Measurements from ENCODE around the gene NPFF.

The NPFF gene

DNA sequence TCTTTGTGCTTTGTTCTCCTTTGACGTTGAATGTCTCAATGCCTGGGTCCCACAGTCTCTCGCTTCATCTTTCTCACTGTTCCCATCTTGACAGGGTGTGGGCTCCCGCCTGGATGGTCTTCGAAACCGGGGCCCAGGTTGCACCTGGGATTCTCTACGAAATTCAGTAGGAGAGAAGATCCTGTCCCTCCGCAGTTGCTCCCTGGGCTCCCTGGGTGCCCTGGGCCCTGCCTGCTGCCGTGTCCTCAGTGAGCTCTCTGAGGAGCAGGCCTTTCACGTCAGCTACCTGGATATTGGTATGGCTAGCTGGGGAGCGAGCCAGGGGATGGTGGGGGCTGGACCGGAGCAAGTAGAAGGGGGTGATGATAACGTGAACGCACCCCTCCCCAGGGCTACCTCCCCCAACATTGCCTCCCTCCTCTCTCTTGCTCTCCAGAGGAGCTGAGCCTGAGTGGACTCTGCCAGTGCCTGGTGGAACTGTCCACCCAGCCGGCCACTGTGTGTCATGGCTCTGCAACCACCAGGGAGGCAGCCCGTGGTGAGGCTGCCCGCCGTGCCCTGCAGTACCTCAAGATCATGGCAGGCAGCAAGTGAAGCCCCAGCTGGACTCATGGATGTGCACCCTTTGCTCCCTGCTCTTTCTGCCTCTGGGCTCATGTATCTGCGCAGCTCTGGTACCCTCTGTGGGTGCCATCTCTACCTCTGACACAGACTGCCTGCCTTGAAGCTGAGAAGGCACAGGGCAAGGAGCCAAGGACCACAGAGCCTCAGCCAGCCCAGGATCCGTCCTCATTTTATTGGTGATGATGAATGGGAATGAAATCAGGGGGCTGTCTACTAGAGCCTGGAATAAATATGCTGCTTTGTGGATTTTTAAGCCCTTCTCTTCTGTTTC lies 1.5 kb downstream of the NPFF start:
- no peaks in the 10 kb centered on the region for H3K27me3 Mint-ChIP-seq (ENCODE audit: low read depth)
- no peak overlapping the region for H3K4me3 Mint-ChIP-seq
- H3K36me3 Mint-ChIP-seq (ENCODE audit: low read depth), result peaks cover 11% of the 10 kb centered on the region
- peaks cover 15% of the 10 kb centered on the region for H3K4me1 Mint-ChIP-seq (ENCODE audit: low read depth)
- H3K9me3 Mint-ChIP-seq, result no peaks in the 10 kb centered on the region
- peak overlapping the region; percentile 12 for H3K27ac Mint-ChIP-seq
- DNase-seq (ENCODE audit: low spot score), result no peak

DNA sequence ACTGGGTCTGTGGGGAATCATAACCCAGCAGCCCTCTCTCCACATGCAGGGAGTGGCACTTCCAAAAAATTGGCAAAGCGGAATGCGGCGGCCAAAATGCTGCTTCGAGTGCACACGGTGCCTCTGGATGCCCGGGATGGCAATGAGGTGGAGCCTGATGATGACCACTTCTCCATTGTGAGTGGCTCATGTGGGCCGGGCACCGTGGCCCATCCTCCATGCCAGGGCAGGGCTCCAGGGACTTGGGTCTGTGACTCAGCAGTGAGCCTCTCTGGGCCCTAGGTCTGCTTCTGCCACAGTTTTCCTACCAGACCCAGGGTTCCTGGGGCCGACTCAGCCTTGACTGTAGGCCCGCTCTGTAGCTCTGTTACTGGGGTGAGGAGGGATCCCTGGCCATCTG lies 2.2 kb downstream of the NPFF start:
- Mint-ChIP-seq H3K4me1 (ENCODE audit: low read depth) (peaks cover 17% of the 10 kb centered on the region), H3K4me3 (no peak overlapping the region), H3K27ac (no peak overlapping the region), H3K27me3 (ENCODE audit: low read depth) (no peaks in the 10 kb centered on the region), H3K36me3 (ENCODE audit: low read depth) (peaks cover 11% of the 10 kb centered on the region), H3K9me3 (no peaks in the 10 kb centered on the region)
- DNase-seq (ENCODE audit: low spot score), result no peak

DNA sequence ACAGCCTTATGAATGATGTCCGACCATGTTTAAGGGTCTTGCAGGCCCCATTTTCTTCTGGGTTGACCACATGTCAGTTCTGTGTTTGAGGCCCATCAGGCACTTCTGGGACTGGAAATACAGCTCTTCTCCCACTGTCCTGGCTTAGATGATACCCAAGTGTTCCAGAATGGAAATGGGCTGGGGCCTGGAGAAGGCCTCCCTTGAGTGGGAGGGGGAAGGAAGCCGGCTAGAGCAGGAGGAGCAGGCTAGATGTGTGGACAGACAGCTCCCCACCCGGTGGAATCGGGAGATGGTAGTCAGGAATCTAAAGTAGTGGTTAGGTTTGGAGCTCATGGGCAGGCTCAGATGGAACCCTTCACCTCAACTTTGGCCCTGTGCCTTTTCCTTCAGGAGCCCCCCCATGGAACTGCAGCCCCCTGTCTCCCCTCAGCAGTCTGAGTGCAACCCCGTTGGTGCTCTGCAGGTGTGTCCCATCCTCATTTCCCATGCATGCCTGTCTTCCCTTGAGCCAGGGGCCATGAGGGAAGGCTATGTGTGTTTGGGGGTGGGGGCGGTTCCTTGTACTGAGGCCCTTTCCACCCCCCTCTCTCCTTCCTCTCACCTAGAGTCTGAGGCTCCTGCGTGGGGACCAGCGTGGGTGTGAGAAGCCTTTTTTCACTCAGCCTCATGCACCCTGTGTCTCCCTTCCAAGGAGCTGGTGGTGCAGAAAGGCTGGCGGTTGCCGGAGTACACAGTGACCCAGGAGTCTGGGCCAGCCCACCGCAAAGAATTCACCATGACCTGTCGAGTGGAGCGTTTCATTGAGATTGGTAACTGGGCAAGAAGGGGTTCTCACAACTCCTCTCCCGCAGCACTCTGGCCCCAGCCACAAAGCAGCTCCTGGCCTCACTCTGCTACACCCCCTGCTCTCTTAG lies 3.0 kb downstream of the NPFF start:
- no peak overlapping the region for H3K4me3 Mint-ChIP-seq
- peaks cover 20% of the 10 kb centered on the region for H3K4me1 Mint-ChIP-seq (ENCODE audit: low read depth)
- peaks cover 11% of the 10 kb centered on the region for H3K36me3 Mint-ChIP-seq (ENCODE audit: low read depth)
- H3K27me3 Mint-ChIP-seq (ENCODE audit: low read depth), result no peaks in the 10 kb centered on the region
- no peaks in the 10 kb centered on the region for H3K9me3 Mint-ChIP-seq
- no peak overlapping the region for H3K27ac Mint-ChIP-seq
- DNase-seq (ENCODE audit: low spot score), result no peak

DNA sequence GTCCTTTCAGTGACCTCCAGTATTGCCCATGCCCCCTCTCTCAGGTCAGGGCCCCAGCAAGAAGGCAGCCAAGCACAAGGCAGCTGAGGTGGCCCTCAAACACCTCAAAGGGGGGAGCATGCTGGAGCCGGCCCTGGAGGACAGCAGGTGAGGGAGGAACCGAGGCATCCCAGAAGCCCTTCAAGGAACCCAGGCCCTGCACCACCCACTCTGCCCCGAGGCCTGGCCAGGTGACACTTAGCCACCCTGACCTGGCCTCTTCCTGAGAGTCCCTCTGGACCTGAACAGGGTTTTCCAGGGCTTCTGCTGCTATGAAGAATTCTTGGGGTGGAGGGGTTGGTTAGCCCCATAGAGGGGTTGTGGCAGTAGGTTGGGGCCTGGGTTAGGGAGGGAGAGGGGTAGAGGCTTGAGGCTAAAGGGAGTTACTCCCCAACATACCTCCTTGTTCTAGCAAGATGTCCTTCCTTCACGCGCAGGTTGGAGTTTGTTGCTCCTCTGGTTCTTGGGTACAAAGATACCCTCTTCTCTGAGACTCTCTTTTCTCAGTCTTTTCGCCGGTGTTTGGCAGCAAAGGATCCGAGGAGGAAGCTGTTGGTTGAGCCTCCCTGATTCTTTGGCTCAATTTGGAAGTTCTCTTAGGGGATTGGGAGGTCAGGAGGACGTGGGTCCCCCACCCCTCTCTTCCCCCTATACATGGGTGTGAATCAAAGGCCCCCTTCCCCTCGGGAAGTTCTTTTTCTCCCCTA lies 4.1 kb downstream of the NPFF start:
- Mint-ChIP-seq H3K27me3 (ENCODE audit: low read depth) (no peaks in the 10 kb centered on the region), H3K9me3 (no peaks in the 10 kb centered on the region), H3K4me3 (peak overlapping the region; percentile 38), H3K4me1 (ENCODE audit: low read depth) (peaks cover 23% of the 10 kb centered on the region), H3K36me3 (ENCODE audit: low read depth) (peaks cover 12% of the 10 kb centered on the region), H3K27ac (no peak overlapping the region)
- DNase-seq (ENCODE audit: low spot score), result no peak

DNA sequence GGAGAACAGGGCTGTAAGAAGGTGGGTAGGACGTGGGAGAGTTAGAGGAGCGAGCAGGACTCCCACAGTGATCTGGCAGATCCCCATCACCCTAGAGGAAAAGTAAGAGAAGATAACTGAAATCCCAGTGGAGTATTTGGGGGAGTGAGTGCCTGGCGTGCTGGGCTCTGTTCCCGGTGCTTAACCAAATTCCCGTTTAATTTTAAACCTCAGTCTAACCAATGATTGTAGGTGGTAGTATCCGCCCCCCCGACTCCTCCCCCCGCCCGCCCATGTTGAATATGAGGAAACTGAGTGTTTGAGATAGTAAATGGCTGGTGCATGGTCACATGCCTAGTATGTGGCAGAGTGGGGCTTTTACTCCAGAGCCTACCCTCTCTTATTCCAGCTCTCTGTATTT lies 5.0 kb downstream of the NPFF start:
- Mint-ChIP-seq H3K27me3 (ENCODE audit: low read depth) (no peaks in the 10 kb centered on the region), H3K9me3 (no peaks in the 10 kb centered on the region), H3K36me3 (ENCODE audit: low read depth) (peaks cover 12% of the 10 kb centered on the region), H3K27ac (no peak overlapping the region), H3K4me1 (ENCODE audit: low read depth) (peaks cover 28% of the 10 kb centered on the region), H3K4me3 (peak overlapping the region; percentile 90)
- no peak for DNase-seq (ENCODE audit: low spot score)

DNA sequence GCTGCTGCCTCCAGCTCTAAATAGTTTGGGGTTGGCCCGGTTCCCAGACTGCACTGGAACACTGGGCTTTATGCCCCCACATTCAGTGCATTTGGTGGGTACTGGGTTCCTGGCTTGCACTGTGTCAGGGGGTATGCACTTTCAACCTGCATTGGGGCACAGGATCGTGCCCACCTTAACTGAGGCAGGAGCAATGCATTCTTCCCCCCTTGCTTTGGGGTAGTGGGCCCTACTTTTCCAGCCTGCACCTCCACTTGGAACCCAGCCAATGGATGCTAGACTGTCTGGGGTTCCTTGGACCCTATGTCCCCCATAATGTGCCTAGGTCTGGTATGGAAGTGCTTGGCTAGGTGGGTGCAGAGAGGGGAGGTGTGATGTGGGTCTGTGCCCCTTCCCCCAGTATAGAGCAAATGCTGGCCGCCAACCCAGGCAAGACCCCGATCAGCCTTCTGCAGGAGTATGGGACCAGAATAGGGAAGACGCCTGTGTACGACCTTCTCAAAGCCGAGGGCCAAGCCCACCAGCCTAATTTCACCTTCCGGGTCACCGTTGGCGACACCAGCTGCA lies 5.6 kb downstream of the NPFF start:
- Mint-ChIP-seq H3K9me3 (no peaks in the 10 kb centered on the region), H3K4me3 (peak overlapping the region; percentile 90), H3K27me3 (ENCODE audit: low read depth) (no peaks in the 10 kb centered on the region), H3K27ac (peak overlapping the region; percentile 95), H3K36me3 (ENCODE audit: low read depth) (peaks cover 12% of the 10 kb centered on the region), H3K4me1 (ENCODE audit: low read depth) (peaks cover 28% of the 10 kb centered on the region)
- DNase-seq (ENCODE audit: low spot score), result no peak

DNA sequence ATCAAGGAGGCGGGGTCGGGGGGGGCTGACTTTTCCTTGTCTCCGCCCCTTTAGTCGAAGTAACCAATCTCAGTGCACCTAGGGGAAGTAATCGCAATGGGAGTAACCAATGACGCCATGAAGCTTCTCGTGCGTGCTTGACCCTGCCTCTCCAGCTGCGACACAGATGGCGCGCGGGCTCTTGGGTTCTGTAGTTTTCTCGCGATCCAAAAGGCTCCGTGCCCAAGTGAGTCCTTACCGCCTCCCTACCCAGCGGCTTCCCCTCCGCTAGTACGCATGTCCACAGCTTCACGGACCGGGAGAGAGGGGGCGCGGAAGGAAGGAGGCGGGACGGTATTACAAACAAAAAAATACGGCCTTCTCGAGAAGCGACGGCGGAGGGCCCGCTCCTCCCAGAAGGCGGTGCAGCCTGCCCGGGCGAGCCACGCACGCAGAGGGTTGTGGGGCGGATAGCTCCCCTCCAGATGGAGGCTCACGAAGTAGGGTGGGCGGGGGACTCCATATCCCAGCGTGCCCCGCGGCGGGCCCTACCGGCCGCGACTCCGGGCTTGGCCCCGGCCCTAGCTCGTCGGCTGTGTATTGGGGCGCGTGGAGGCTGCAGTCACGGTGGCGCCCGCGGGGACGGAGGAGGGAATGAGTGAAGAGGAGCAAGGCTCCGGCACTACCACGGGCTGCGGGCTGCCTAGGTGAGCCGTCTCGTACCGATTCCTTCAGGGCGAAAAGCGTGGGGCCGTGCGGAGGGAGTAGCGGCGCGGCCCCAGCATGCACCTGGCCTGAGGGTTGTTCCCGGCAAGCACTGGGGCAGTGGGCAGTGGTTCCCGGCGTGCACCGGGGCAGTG lies 6.3 kb downstream of the NPFF start, which contains the start of gene TARBP2:
Gene TARBP2, plus strand, starts transcription at position 508 of the 839 bp plus-strand sequence. Its CDS starts 126 bp downstream, at position 634.
- no peaks in the 10 kb centered on the region for H3K9me3 Mint-ChIP-seq
- H3K36me3 Mint-ChIP-seq (ENCODE audit: low read depth), result peaks cover 16% of the 10 kb centered on the region
- H3K4me3 Mint-ChIP-seq, result peak within 1 kb of the TSS; percentile 90
- H3K27ac Mint-ChIP-seq, result peak within 1 kb of the TSS; percentile 95
- no peaks in the 10 kb centered on the region for H3K27me3 Mint-ChIP-seq (ENCODE audit: low read depth)
- DNase-seq (ENCODE audit: low spot score), result peak; percentile 94
- peaks cover 32% of the 10 kb centered on the region for H3K4me1 Mint-ChIP-seq (ENCODE audit: low read depth)

DNA sequence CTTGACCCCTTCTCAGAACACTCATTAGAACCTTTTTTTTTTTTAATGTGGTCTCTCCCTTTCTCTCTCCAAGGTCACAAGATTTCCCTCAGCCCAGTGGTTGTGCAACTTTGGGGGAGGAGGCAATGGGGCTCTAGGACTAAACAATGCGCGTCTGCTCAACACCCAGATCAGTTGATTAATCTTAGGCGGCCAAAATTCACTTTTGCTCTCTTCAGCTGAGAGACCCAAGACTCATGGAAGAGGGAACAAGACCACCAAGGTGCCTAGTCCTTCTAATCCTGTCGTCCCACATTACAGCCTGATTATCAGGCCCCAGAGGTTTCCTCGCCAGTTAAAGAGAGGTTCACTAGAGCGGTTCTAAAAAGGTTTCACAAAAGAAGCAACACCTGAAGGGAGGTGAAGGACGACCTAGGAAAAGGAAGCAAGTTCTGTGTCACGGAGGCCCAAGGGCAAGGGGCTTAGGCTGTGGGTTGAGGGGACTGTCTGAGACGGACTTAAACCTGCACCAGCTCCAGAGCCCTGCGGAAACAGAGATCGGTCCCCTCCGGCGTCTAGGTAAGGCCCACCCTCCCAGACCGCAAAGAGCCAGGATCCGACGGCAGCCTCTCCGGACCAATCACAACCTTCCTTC lies 7.0 kb downstream of the NPFF start:
- Mint-ChIP-seq H3K27me3 (ENCODE audit: low read depth) (no peaks in the 10 kb centered on the region), H3K4me3 (peak overlapping the region; percentile 90), H3K4me1 (ENCODE audit: low read depth) (peaks cover 32% of the 10 kb centered on the region), H3K36me3 (ENCODE audit: low read depth) (peaks cover 14% of the 10 kb centered on the region), H3K9me3 (no peaks in the 10 kb centered on the region), H3K27ac (peak overlapping the region; percentile 95)
- no peak for DNase-seq (ENCODE audit: low spot score)

DNA sequence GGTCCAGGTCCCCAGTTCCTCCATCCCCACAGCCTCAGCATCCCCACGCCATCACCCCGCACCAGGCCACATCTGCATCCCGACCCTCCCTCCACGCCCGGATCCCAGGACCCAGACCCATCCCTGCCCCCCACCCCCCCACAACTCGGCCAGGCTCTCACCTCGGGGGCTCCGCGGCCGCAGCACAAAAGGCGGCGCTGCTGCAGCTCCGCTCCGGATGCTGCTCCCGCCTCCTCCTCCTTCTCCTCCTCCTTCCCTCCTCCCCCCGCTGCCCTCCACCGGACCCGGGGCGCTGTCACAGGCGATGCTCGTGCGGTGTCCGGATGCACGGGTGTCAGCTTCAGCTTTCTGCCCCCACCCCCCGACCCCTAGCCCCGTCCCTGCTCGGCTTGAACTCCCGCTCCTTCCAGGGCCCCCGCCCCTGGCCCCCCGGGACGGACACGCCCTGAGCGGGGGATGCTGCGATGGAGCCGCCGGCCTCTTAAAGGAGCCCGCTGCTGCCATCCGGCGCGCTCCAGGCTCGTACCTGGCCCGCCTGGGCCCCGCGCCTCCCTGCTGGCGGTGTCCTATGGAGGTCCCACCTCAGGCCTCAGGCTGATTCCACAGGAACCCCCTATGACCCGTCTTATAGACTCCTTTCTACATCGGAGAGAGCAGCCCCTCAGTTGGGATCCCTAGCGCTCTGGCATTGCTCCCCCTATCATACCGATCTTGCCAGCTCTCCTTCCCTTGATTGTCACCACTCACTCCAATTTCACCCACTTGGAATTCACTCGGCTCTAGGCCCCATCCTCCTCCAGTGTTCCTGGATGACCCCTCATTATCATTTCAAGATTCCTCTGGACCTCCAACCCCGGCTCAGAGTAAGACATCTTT lies 7.8 kb downstream of the NPFF start, which contains the start of gene MAP3K12:
Gene MAP3K12, minus strand, starts transcription at position 193 of the 876 bp plus-strand sequence. CDS start 12,067 bp downstream, outside the sequence.
- Mint-ChIP-seq H3K4me3 (peak within 1 kb of the TSS; percentile 94), H3K9me3 (no peaks in the 10 kb centered on the region), H3K27ac (peak within 1 kb of the TSS; percentile 95), H3K27me3 (ENCODE audit: low read depth) (no peaks in the 10 kb centered on the region), H3K4me1 (ENCODE audit: low read depth) (peaks cover 32% of the 10 kb centered on the region), H3K36me3 (ENCODE audit: low read depth) (peaks cover 9% of the 10 kb centered on the region)
- peak; percentile 68 for DNase-seq (ENCODE audit: low spot score)

DNA sequence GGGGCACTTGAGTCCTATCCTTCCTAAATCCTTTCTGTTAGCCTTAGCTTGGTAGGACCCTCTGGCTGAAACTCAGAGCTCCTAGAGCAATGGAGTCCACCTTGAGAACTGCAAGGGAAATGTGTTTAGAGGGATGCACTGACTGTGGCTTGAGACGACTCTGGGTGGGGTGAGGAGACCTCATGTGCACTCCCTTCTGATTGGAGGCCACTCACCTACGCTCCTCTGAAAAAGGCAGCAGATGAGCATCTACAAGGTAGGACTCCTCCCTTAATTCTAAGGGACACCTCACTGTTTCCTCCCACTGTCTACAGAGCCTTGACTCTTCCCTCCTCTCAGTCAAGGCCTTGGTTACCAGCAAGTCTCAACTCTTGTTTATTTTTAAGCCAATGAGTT lies 9.1 kb downstream of the NPFF start:
- Mint-ChIP-seq H3K27ac (peak overlapping the region; percentile 95), H3K4me1 (ENCODE audit: low read depth) (peaks cover 41% of the 10 kb centered on the region), H3K27me3 (ENCODE audit: low read depth) (no peaks in the 10 kb centered on the region), H3K4me3 (peak overlapping the region; percentile 94), H3K9me3 (no peaks in the 10 kb centered on the region), H3K36me3 (ENCODE audit: low read depth) (peaks cover 6% of the 10 kb centered on the region)
- DNase-seq (ENCODE audit: low spot score), result no peak

DNA sequence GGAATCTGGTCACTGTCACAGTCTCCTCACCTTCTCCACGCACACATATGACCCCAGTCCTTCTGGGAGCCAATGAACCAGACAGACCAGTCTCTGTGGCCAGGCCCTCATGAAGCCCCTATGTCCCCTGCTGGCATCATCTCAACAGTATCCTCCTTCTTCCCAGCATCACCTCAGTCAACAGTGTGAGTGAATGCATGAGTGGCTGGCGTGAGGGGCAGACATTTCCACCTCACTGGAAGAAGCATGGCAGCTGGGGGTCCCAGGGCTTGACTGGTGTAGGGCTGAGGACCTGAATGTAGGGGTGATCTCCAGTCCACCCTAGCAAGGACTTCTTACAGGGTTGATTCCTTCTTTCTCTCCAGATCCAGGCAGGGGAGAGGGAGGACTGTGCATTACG lies 9.8 kb downstream of the NPFF start:
- peak overlapping the region; percentile 4 for H3K4me3 Mint-ChIP-seq
- no peak for DNase-seq (ENCODE audit: low spot score)
- H3K36me3 Mint-ChIP-seq (ENCODE audit: low read depth), result peaks cover 6% of the 10 kb centered on the region
- H3K27me3 Mint-ChIP-seq (ENCODE audit: low read depth), result no peaks in the 10 kb centered on the region
- no peak overlapping the region for H3K27ac Mint-ChIP-seq
- peaks cover 43% of the 10 kb centered on the region for H3K4me1 Mint-ChIP-seq (ENCODE audit: low read depth)
- no peaks in the 10 kb centered on the region for H3K9me3 Mint-ChIP-seq

DNA sequence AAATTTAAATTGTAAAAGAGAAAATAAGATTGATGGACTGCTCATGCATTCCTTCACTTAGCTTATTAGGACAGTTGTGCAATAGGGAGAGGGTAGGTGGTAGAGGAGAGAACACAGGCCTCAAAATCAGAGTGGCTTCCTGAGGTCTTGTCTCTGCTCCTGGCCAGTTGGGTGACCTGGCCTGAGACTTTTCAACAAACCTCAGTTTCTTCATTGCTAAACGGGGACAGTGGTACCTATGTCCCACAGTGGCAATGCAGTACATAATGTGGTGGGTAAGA lies 10.6 kb downstream of the NPFF start:
- Mint-ChIP-seq H3K27me3 (ENCODE audit: low read depth) (no peaks in the 10 kb centered on the region), H3K9me3 (no peaks in the 10 kb centered on the region), H3K4me3 (no peak overlapping the region), H3K36me3 (ENCODE audit: low read depth) (peaks cover 6% of the 10 kb centered on the region), H3K4me1 (ENCODE audit: low read depth) (peaks cover 43% of the 10 kb centered on the region), H3K27ac (no peak overlapping the region)
- DNase-seq (ENCODE audit: low spot score), result no peak

Data from T-helper 2 cell treated with Interferon-gamma antibody and Interleukin-4, amounts not matched to agents 5 μg/mL and 100 μg/mL, for 36 hours (primary cell).